TTC549 (cell line): Measurements from ENCODE around the gene NT5DC1.
"Not testable (repeated sequence)": the region's sequence is repeated elsewhere in the genome, so short reads cannot be mapped to it uniquely, and the experiment has no call there.

ENCODE experiments used
- FAIRE-seq: peaks from 2 replicates; lab custom pipeline; 2012; peaks lifted over from hg19 to GRCh38; lab: Jason Lieb, UNC

NT5DC1 gene

DNA sequence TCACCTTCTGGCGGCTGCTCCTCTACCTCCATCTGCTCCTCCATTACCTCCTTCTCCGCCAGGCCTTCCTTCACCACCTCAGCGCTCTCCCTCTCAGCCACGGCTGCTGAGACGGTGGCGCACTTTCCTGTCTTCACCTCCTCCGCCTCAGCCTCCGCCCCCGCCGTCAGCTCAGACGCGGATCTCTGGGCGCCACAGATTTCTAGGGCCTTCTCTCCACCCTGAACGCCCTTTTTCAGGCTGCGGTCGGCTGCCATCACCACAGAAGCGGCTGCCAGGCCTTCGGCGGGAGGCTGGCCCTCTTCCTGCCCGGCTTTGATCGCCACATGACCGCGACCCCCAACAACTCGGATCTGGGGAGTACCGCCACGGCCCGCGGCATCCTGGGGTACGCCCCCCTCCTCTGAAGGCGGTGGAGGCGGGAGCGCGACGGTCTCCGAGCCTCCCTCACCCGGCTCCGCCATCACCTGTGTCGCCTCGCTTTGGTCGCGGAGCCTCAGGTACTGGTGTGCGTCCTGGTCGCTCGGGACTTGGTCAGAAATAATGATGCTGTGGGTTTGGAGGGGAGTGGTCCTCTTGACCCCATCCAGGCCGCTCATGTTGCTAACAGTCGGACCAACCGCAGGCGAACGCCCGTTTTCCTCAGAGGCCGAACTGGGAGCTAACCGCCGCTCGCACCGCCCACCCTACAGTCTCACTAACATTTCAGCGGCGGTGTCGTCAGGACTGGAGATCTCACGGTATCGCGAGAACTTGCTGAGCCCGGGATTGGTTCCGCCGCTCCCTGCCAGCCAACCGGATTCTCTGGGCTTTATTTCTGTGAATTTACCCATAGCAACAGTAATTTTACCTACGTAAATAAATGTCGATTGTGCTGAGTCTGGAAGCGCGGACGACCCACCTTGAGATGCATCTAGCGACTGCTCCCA is 178.8 kb downstream of the NT5DC1 start, which contains the start of gene TSPYL1:
Gene TSPYL1 (minus strand): TSS at position 699 of the 929 bp plus-strand sequence. CDS start 100 bp downstream, at position 599.
- peak; percentile 83 for FAIRE-seq

DNA sequence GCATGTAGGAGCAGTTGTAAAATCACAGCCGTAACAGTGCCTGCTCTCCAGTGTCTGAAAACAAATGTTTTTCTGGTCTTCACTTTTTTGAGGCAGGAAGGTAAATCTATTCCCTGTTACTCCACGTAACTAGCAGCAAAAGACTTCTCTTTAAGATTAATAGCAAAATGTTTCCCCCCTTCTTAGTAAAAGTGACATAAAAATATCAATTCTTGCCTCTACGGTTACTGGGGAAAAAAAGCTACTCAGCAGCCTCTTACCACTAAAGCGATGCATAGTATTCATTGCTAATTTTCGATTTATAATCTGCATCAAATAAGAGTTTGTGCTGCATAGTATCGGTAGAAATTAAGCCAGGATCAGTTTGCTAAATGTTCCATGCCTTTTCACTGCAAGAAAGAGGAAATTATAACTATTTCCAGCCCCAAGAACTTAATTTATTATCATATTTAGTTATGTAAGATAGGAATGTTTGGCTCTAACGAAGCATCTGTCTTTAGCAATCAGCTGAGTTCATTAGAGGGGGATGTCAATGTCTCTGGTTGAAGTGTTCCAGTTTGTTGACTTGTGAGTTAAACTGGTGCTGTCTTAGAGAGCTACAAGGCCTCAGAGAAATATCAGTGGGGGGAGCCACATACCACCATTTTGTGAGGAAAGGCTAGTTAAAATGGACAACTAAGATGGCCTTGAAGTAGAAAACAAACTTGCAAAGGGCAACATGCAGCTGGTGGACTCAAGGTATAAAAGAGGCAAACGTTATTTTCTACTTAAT is 179.7 kb downstream of the NT5DC1 start:
- no peak for FAIRE-seq

DNA sequence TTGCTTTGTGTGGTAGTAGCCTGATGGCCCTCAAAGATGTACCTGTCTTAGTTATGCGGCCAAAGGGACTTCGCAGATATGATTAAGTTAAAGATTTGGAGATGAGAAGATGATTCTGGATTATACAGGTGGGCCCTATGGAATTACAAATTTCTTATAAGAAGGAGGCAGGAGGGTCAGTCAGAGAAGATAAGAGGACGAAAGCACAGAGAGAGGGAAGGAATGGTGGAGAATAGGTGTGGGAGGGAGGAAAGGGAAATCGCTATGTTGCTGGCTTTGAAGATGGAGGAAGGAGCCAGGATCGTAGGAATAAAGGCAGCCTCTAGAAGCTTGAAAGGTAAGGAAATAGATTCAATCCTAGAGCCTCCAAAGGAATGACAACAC is 180.3 kb downstream of the NT5DC1 start:
- no peak for FAIRE-seq

DNA sequence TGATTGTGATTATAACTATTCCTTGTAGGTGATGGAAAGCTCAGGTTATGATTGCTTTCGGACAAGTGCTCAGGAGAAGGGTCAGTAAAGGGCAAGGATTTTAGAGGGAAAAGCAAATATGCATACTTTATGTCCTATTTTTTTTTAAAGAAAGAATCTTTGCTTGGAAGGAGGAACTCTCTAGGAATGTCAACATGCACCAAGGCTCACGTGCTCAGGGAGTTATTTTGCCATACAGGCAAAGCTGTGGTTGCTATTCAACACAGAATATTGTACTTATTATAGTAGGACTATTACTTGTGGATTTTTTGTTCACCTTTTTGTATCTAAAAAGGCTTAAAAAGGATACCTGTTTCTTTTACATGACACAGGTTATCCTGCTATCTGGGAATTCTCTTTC is 182.0 kb downstream of the NT5DC1 start:
- no peak for FAIRE-seq

DNA sequence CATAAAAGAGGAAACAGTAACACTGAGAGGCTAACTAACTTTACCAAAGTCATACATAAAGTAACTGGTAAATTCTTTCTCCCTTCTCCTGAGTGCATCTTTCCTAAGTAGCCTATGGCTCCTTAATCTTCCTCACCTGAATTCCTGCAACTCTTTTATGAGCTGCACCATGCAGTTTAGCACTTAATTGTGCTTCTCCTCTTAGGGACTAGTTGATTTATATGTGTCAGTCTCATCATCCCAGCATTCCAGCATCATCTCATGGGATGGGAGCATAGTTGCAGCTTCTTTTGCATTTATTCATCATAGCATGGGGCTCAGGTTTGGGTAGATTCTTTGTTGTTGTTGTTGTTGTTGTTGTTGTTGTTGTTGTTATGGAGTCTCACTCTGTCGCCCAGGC is 182.5 kb downstream of the NT5DC1 start:
- FAIRE-seq, result no peak

DNA sequence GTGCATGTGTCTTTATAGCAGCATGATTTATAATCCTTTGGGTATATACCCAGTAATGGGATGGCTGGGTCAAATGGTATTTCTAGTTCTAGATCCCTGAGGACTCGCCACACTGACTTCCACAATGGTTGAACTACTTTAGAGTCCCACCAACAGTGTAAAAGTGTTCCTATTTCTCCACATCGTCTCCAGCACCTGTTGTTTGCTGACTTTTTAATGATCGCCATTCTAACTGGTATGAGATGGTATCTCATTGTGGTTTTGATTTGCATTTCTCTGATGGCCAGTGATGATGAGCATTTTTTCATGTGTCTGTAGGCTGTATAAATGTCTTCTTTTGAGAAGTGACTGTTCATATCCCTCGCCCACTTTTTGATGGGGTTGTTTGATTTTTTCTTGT is 184.3 kb downstream of the NT5DC1 start:
- FAIRE-seq, result not testable (repeated sequence)

DNA sequence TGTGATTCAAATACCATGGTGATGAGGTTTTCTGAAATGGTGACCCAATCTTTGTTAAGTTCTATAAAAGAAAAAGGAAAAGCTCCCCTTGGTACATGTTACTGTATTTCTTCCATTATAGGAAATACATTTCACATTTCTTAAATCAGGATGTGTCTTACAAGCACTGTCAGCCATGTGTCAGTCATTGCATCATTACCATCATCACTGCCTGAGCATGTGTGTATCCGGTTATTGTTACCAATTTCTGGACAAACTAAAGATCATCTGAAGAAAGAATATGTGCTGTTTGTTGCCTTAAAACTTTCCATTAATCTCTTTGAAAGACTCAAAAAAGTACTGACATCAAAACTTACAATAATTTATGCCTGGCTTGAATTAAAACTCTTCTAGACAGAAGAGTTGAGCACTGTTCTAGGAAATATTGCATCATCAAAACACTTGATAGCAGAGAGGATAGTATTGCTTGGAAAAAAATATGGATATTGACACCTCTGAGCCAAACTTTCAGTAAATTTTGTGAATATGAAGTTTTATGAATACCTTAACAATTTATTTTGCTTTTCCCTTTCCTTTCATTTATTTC is 186.2 kb downstream of the NT5DC1 start:
- no peak for FAIRE-seq

DNA sequence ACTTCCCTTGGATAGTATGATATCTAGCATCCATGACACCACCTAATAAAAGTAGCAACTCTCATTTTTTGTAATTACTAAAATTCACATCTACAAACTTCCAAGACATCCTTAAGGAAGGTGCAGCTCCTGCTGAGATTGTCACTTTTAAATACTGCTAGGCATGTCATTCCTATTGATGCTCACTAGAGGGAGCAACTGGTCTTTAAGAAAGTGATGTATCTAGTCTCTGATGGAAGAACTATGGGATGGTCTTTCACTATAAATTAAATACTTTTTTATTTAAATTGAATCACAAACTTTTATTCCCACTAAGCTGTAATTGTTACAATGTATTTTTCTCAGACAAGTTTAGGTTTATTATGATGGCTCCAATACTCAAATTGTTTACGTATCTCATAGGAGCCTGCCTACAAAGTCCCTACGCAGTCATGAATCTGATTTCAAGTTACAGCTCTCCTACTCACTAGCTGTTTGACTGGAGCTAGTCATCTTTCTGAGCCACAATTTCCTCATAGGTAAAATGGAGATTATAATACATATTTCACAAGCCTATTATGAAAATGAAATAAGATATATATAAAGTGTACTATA is 187.1 kb downstream of the NT5DC1 start:
- peak; percentile 94 for FAIRE-seq

DNA sequence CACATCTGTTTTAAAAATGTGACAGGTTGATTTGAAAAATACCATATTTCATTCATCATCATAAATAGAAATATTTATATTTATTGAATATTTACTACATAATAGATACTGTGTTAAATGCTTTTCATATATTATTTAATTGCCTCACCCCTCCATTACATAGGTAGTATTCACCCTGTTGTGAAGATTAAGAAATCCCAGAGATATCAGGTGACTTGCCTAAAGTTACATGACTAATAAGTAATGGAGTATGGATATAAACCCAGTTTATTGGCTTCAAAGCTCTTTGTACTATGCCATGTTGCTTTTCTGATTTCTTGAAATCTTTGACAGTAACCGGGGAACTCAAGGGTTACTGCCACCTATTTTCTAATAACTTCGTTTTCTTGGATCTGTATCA is 189.2 kb downstream of the NT5DC1 start:
- FAIRE-seq, result no peak

DNA sequence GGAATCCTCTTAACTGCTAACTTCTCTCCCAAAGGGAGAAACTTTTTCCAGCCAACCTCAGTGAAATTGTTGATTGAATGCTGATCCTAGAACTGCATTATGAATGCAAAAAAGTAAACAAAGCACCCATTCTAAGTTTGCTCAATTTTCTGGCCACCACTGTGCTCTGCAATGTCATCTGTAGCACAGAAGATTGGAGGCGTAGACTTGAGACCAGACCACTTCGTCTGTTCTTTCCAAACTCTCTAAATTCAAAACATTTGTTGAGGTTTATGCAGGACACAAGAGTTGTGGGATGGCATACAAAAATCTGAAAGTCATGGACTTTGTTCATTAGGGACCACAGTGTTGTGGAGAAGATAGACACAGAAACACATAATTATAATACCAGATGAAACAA is 190.1 kb downstream of the NT5DC1 start:
- no peak for FAIRE-seq

DNA sequence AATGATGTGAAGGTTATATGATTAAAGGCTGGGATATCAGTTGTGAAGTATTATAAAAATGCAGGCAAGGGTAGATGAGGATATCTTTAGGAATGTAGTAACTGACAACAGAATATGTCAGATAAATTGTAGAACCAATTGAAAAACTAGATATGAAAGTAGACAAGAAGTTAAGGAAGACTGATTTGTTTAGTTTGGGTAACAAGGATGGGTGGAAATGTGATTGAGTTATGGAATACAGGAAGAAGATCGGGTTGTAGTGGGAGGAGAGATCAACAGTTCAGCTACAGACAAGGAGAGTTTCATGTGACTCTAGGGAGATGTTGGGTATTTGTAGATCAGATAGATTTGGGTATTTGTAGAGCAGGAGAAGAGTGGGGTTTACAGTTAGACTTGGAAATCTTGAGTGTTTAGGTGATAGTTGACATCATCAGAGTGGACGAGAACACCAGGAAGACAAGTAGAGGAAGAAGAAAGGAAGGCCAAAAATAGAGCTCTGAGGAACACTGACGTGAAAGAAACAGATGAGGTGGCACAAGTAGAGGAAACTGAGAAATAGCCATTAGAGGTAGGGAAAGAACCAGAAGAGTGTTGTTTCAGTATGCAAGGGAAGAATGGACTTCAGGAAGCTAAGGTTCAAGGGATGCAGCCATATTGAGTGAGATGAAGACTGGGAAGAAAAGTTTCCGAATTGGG is 191.2 kb downstream of the NT5DC1 start:
- no peak for FAIRE-seq

DNA sequence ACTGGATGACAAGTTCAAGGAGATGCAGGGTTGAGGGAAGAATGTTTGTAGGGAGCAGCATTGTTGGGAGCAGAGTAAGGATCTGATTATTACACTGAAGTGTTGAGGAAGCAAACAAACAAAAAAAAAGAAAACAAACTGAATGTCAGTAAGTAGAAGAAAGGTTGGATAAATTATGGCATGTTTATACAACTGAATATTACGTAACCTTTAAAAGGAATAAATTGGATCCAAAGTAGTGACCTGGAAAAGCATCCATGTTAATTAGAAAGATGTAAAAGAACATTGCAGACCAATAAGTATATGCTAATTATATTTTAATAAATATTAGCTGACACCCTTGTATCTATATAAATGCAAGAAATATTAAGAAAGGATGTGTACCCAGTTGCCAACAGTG is 191.9 kb downstream of the NT5DC1 start:
- FAIRE-seq, result no peak

DNA sequence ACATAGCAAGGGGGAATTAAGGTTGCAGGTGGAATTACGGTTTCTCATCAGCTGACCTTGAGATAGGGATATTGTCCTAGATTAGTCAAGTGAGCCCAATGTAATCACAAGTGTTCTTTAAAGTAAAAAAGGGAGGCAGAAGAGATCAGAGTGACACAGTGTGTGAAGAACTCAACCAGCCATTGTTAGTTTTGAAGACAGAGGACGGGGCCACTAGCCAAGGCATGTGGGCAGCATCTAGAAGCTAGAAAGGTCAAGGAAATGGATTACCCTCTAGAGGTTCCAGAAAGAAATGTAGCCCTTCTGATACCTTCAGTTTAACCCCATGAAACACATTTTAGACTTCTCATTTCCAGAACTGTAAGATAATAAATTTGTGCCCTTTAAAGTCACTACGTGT is 197.6 kb downstream of the NT5DC1 start:
- no peak for FAIRE-seq

DNA sequence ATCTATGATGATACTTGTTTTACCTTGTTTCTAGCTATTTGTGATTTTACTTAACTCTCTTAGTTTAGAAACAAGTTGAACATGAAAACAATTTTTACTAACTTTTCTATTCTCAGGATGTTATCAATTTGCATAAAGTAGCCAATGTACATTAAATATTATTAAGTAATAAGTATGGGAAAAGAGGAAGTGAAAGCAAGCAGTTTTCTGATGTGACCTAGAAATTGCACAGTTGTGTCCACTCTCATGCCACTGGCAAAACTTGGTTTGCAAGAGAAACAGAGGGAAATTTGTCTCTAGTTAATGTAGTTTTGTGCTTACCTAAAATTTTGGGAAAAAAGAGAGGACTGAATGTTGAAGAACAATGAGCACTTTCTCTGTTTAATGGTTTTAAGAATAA is 198.3 kb downstream of the NT5DC1 start:
- no peak for FAIRE-seq
